ENCODE results near the gene IL31.
"Not testable (repeated sequence)": the region's sequence is repeated elsewhere in the genome, so short reads cannot be mapped to it uniquely, and the experiment has no call there.

IL31 gene

GRCh38 chr12:122174155-122174845 is at the start of gene IL31:
TSS of gene IL31 (minus strand) at chr12:122174221. CDS start at chr12:122174172, 49 bp downstream.
- DNase-seq = no peak

DNA sequence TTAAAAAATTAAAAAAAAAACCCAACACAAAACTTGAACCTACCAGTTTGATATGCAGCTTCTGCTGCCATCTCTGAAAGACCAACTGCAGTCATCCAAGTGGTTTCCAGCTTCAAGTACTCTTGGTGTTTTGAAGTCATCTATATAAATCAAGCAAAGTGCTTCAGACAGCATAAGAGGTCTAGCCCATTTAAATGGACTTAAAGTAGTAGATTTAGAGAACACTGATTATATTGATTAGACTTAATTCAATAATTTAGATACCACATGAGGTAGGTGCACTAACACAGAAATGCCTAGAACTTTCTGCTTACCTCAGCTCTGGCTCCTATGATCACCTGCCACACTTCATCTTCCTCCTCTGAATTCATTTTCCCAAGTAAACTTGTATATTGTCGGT is 42.4 kb upstream of the IL31 start:
- no peak for DNase-seq

- DNase-seq = no peak
These were observed 41.8 kb upstream of the IL31 start for GRCh38 chr12:122215771-122216170.

DNA sequence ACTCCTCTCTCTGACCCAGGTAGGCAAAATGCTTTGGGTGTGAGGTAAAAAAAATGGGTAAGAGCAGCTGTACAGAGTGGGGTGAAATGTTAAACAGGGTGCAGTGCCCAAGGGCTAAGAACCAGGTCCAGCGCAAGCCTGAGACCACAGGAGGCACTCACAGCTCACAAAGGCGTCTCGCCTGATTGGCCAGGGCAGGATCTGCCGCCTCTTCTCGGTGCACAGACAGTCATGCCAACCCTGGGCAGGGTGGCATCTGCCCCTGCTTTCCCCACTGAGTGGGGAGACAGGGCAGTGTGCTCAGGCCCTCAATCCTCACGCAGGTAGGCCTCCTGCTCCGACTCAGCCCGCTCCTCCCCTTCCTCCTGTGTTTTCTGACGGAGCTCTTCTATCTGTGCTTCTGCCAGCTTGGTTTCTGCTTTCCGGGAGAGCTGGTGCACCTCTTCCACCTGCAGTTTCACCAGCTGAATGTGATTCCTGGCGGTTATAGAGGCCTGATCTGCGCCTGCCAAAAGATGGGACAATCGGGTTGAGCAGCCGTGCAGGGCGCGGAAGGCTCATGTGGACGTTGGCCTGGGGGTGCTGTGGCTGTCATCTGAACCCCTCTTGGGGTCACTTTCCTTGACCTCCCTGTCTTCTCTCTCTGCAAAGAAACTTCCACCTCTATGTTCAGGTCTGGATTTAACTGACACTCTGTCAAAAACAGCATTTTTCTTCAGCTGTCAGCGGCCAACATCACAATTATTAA is 34.2 kb upstream of the IL31 start:
- no peak for DNase-seq

- no peak for DNase-seq
These were observed 33.4 kb upstream of the IL31 start for GRCh38 chr12:122207391-122207790.

DNA sequence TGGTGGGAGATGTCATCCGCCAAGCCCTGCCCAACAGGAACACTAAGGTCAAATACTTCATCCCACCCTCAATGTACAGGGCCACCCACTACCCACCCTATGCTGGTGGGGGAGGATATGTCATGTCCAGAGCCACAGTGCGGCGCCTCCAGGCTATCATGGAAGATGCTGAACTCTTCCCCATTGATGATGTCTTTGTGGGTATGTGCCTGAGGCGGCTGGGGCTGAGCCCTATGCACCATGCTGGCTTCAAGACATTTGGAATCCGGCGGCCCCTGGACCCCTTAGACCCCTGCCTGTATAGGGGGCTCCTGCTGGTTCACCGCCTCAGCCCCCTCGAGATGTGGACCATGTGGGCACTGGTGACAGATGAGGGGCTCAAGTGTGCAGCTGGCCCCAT is 33.0 kb upstream of the IL31 start:
- DNase-seq = no peak

DNA sequence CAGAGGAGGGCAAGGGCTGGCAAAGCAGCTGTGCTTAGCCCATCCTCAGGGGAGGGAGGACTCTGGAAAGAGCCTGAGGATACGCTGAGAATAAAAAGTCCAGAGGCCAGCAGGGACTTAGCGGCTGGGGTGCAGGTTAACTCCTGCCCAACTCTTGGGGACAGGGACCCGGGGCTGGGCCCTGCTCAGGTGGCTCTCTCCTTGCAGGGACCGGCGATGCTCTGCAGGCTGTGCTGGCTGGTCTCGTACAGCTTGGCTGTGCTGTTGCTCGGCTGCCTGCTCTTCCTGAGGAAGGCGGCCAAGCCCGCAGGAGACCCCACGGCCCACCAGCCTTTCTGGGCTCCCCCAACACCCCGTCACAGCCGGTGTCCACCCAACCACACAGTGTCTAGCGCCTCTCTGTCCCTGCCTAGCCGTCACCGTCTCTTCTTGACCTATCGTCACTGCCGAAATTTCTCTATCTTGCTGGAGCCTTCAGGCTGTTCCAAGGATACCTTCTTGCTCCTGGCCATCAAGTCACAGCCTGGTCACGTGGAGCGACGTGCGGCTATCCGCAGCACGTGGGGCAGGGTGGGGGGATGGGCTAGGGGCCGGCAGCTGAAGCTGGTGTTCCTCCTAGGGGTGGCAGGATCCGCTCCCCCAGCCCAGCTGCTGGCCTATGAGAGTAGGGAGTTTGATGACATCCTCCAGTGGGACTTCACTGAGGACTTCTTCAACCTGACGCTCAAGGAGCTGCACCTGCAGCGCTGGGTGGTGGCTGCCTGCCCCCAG is 32.3 kb upstream of the IL31 start:
- no peak for DNase-seq

GRCh38 chr12:122205053-122205925 is 31.3 kb upstream of the IL31 start:
- no peak for DNase-seq

DNA sequence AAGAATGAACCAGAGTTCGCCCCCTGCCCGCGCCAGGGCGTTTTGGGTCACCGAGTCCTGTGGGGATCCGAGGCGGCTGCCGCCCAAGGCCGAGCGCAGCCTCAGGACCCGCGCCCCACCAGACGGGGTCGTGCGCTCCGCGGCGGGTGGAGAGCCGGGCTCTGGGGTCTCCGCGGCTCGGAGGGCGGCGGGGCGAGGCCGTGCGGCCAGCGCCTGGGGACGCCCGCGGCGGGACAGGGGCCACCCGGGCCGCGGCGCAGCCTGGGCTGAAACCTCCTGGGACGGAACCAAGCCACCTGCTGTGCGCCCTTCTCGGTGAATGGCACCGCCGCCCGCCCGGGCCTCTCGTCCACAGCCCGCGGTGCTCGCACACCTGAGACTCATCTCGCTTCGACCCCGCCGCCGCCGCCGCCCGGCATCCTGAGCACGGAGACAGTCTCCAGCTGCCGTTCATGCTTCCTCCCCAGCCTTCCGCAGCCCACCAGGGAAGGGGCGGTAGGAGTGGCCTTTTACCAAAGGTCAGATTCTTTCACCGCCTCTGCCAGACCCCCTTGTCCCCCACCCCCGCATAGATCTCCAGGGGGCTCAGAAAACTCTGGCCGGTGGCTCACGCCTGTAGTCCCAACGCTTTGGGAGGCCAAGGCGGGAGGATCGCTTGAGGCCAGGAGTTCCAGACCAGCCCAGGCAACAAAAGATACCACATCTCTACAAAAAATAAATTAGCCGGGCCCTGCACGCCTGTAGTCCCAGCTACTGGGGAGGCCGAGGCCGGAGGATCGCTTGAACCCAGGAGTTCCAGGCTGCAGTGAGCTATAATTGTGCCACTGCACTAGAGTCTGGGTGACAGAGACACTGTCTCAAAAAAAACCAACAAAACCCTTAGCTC is 30.4 kb upstream of the IL31 start:
- DNase-seq = no peak

GRCh38 chr12:122203301-122204166 is 29.5 kb upstream of the IL31 start, which contains the start of gene B3GNT4:
TSS of gene B3GNT4 (plus strand) at chr12:122203709. CDS start at chr12:122204619, 910 bp downstream.
- peak; percentile 53 for DNase-seq

GRCh38 chr12:122202811-122203210 is 28.8 kb upstream of the IL31 start:
- not testable (repeated sequence) for DNase-seq

- DNase-seq = no peak
These were observed 28.0 kb upstream of the IL31 start for GRCh38 chr12:122202017-122202416.

DNA sequence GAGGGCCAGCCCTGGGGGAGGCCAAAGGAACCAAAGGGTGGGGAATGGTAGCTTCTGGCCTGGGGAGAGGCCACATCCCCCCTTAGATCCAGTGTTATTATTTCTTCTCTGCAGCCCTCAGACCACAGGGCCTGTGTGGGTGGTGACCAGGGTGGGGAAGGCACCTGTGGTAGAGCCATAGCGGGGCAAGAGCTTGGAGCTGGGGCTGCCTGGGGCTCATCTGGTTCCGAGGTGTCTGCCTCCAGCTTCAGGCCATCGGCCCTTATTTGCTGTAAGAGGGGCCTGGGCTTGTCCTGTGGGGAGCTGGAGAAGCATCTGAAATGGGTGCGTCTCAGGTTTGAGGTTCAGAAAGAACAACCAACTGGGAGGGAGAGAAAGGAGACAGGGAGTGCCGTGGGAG is 27.4 kb upstream of the IL31 start:
- DNase-seq = no peak

DNA sequence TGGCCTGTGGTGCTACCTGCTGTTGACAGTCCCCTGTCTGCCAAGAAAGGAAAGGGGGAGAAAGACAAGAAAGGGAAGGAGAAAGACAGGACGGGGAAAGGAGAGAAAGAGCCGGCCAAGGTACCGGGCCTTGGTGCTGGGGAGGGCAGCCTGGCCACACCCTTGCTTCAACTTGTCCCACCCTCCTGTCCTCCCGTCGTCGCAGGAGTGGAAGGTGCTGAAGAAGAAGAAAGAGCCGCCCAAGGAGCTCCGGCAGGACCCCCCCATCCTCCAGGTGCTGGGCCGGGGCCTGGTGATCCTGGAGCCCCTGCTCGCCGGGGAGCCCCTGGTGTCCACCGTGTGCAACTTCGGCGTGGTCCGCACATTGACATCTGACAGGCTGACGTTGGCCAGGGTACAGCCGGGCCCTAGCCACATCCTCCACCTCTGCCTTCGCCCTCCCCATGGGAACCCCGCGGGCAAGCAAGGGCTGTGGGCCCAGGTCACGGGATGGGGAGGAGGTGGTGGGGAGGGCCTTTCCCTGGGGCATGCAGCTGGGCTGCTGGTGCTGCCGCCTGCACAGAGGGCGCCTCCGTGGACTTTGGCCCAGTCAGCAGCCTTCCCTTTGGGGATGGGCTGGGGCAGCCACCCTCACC is 26.6 kb upstream of the IL31 start:
- no peak for DNase-seq

DNA sequence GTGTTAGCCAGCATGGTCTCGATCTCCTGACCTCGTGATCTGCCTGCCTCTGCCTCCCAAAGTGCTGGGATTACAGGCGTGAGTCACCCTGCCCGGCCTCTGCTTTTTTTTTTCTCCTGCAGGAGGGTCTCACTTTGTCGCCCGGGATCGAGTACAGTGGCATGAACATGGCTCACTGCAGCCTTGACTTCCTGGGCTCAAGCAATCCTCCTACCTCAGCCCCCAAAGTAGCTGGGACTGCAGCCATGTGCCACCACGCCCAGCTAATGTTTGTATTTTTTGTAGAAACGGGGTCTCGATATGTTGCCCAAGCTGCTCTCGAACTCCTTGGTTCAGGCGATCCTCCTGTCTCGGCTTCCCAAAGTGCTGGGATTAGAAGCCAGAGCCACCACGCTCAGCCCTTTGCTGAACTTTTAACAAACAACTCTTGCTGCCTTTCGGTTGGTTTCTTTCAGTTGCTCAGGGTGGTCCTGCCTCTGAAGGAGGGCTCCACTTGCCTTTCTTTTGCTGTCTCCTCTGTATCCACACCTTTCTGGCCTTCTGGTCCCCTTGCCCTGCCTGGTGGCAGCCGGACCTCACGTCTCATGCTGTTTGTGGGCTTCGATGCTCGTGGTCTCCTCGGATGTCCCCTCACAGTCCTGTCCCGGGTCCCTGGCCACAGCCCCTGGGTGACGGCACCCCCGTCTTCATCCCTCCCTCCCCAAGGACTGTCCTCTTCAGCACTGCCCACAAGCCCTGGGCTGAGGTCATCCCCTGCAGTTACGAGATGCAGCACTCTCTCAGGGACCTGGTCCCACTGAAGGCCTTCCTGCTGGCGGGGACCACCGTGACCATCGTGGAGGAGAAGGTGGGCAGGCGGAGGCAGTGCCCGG is 25.7 kb upstream of the IL31 start:
- no peak for DNase-seq

DNA sequence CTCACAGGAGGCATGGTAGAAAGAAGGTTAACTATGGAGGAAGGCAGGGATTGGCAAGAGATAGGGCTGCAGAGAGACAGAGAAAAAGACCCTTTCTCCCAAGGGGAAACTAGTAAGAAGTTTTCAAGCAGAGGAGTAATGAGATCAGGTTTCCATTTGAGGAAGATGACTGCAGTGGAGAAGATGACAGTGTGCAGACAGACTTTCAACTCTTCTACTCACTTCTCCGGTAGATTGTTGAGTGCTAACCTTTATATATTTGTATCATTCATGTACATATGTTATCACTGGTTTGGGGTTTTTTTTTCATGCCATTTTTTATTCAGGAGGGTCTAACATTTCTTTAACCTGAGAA is 23.6 kb upstream of the IL31 start:
- DNase-seq = no peak

GRCh38 chr12:122195405-122195804 is 21.4 kb upstream of the IL31 start:
- no peak for DNase-seq

DNA sequence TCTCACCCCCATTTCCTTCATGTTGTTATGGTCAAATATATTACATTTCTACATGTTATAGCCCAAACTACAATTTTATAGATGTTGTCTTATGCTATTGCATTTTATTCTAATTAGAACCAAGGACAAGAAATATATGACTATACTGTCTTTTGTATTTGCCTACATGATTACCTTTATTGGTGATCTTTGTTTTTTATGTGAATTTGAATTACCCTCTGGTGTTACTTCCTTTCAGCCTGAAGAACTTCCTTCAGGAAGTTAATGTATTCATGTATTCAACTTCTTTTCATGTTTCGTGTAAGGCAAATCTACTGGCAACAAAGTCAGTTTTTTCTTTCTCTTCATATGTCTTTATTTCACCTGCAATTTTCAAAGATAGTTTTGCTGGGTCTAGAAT is 20.8 kb upstream of the IL31 start:
- no peak for DNase-seq

DNA sequence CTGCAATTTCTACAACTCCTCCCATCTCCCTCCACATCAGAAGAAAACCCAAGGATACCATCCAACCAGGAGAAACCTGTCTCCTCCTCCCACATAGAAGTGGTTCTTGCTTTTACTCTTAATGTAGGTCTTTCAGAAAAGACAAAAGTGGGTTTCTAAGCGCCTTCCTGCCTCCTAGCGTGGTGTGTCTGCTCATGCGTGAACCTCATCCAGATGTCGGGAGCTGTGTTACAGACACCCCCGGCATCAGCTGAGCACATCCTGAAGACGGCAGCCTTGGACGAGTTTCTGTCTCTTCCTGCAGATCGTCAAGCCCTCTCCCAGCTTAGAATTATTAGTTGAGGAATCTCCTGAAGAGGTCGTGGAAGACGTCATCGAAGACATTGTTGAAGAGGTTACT is 18.4 kb upstream of the IL31 start:
- DNase-seq = no peak
